ENCODE results near the gene ROCK1. TPM values are rescaled to one million over a fixed set of nuclear protein-coding genes. Genes with fewer than 3 reads are reported as not detected.

The ROCK1 gene
- polyA plus RNA-seq, 4 donors, result 54.9 to 75.7 (median 66.8) TPM

Other genes starting within 250 kb of the ROCK1 start
- gene GREB1L, start 130.4 kb upstream of the ROCK1 start, polyA plus RNA-seq (ENCODE audit: insufficient read length in 4 of 4), result 1 to 10 TPM; 1.4 to 2.8 (median 2.1) TPM